PC-3 (cell line): Measurements from ENCODE around the gene SMTNL1.

Source experiments
- EZH2 ChIP-seq: fragments of 300-600 bp; sonication (generic); IDR thresholded peaks from one replicate; pipeline ENCODE4 v1.6.1; 2017; ENCODE audit warnings: antibody characterized with exemption, mild to moderate bottlenecking, low read length; ENCODE audit not compliant: unreplicated experiment
- EZH2phosphoT487 ChIP-seq: fragments of 300-600 bp; sonication (generic); IDR thresholded peaks from 2 replicates; pipeline ENCODE4 v1.6.1; 2018; ENCODE audit warnings: mild to moderate bottlenecking, antibody characterized with exemption, low read length, borderline replicate concordance
- TF ChIP-seq, protein P1 (sequence below): fragments of 300-600 bp; sonication (generic); conservative IDR thresholded peaks from 2 replicates; pipeline ENCODE4 v1.5.1; 2017; ENCODE audit warnings: antibody characterized with exemption, low read depth, mild to moderate bottlenecking, low read length

DNA sequence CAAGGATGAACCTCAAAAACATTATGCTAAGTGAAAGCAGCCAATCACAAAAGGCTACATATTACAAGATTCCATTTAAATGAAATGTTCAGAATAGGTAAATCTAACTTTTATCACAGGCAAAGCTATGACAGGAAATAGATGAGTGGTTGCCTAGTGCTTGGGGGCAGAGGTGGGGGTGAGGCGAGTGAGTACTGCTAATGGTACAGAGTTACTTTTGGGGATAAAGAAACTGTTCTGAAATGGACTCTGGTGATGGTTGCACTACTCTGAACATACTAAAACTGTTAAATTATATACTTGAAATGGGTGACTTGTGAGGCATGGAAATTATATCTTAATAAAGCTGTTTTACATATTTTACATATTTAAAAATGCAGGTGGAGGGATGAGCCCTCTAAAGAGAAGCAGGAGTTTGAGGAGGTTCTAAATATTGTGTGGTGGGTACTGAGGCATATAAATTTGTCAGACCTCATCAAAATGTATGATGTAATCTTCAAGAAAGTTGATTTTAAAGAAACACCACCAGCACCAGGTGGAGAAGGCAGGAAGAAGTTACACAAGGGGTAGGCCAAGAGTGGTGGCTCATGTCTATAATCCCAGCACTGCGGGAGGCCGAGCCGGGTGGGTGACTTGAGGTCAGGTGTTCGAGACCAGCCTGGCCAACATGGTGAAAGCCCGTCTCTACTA, 25.5 kb upstream of the SMTNL1 start:
- TF ChIP-seq, protein P1, sequence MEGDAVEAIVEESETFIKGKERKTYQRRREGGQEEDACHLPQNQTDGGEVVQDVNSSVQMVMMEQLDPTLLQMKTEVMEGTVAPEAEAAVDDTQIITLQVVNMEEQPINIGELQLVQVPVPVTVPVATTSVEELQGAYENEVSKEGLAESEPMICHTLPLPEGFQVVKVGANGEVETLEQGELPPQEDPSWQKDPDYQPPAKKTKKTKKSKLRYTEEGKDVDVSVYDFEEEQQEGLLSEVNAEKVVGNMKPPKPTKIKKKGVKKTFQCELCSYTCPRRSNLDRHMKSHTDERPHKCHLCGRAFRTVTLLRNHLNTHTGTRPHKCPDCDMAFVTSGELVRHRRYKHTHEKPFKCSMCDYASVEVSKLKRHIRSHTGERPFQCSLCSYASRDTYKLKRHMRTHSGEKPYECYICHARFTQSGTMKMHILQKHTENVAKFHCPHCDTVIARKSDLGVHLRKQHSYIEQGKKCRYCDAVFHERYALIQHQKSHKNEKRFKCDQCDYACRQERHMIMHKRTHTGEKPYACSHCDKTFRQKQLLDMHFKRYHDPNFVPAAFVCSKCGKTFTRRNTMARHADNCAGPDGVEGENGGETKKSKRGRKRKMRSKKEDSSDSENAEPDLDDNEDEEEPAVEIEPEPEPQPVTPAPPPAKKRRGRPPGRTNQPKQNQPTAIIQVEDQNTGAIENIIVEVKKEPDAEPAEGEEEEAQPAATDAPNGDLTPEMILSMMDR, result no peak
- TF ChIP-seq EZH2 (no peak), EZH2phosphoT487 (no peak)
